Measurements from ENCODE around the gene FAM181A.
A peak's percentile ranks its signal among the peaks of the same experiment; 100 is the strongest.

FAM181A gene

DNA sequence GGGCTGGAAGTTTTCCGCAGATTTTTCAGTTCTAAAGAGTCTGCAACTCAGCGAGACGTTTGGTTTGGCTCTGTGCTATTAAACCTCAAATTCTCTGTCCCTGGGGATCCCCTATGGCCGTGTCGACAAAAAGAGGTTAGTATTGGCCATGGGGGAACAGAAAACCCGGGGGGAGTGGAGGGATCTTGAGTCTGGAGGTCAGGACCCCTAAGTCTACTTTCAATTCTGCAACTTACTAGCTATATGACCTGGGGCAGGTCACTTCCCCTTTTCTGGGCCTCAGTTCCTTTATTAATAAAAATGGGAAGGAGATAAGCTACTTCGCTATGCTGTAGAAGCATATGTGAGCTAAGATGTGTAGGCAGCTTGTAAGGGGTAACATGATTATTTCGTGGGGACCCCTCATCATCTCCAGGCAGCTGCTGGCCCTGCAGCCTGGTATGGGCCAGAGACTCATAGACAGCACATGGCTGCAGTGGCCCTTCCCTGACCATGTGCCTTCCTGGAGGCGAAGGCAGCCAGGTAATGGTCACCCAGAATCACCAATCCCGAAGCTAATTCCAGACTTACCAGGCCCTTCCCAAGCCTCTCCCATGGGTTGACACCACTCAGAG, 40.6 kb downstream of the FAM181A start:
- Mint-ChIP-seq H3K36me3 (ENCODE audit: low read depth) (peaks cover 10% of the 10 kb centered on the region), H3K4me1 (ENCODE audit: low read depth) (peaks cover 91% of the 10 kb centered on the region), H3K4me3 (no peak overlapping the region), H3K27ac (no peak overlapping the region), H3K27me3 (no peaks in the 10 kb centered on the region), H3K9me3 (peaks cover 11% of the 10 kb centered on the region)
- DNase-seq: no peak

DNA sequence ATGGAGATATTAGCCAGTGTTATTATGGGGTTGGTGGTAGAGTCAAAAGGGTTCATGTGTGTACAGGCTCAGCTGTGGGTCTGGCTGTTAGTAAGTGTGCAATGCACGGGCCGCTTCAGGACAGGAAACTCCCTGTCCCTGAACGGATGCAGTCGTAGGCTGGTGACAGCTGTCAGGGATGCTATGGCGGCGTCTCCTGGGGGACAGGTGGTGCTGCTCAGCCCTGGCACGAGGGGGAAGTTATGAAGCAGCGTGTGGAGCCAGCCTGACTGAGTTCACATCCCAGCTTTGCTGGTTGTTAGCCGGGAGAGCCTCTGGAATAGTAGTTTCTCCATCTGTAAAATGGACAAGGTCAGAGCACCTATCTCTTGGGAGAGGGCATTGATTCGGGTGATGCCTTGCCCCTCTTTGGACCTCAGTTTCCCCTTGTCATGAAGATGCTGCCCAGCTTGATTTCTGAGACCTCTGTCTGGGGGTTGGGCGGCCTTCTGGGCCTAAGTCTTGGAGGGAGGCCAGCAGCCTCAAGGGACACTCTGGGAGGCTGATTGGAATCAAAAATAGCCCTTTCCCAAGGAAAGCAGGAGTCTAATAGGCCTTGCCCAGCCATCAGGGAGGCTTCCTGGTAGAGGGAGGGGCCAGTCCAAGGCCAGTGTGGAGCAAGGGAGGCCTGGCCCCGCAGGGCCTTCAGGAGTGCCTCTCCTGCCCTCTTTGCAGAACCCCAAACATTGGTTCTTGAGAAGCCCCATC, 42.1 kb downstream of the FAM181A start:
- Mint-ChIP-seq H3K36me3 (ENCODE audit: low read depth) (peaks cover 3% of the 10 kb centered on the region), H3K27ac (no peak overlapping the region), H3K27me3 (no peaks in the 10 kb centered on the region), H3K9me3 (peaks cover 9% of the 10 kb centered on the region), H3K4me1 (ENCODE audit: low read depth) (peaks cover 90% of the 10 kb centered on the region), H3K4me3 (no peak overlapping the region)
- DNase-seq: no peak

DNA sequence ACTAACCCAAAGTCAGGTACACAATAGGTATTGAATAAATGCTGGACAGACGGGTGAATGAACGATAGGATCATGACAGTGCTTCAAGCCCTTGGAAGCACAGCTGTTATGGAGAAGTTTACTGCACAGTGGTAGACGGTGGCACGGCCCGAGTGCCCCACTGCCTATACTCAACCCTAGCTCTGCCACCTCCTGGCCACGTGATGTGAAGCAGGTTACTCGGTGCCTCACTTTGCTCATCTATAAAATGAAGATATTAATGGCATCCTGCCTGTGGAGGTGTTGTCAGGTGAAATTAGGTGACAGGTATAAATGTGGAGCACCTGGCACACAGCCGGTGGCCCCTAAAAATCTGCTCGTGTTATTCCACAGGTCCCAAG, 43.4 kb downstream of the FAM181A start:
- Mint-ChIP-seq H3K4me3 (peak overlapping the region; percentile 76), H3K4me1 (ENCODE audit: low read depth) (peaks cover 90% of the 10 kb centered on the region), H3K36me3 (ENCODE audit: low read depth) (peaks cover 5% of the 10 kb centered on the region), H3K9me3 (peaks cover 4% of the 10 kb centered on the region), H3K27ac (peak overlapping the region; percentile 95), H3K27me3 (no peaks in the 10 kb centered on the region)
- peak; percentile 78 for DNase-seq

DNA sequence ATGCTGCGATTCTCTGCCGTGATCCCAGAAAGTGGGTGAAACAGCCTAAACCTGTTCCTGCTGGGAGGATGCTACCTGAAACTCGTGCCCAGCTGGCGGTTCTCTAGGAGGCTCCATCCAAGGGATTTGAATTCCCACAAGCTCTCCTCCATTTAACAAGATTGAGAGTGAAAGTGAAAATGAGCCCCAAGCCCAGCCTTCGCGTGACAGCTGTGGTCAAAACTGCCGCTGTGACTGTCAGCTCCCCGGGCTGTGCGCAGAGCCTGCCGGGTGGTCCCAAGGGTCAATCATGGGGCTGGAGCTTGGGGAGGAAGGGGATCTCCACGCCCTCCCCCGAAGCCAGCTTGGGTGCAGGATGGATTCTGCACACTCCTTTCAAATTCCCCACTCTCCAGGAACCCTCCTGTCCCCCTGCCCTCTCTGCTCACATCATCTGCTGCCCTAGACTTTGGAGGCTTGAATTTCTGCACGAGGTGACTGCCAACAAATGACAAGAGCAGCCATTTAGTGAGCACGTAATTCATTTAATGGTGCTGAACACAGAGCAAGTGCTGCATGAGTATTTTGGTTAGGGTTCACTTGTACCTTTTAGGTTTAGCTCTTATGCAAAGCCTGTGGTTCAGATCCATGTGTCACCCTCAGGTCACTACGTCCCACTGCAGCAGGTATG, 44.0 kb downstream of the FAM181A start:
- Mint-ChIP-seq H3K9me3 (peaks cover 7% of the 10 kb centered on the region), H3K36me3 (ENCODE audit: low read depth) (peaks cover 10% of the 10 kb centered on the region), H3K4me3 (peak overlapping the region; percentile 76), H3K4me1 (ENCODE audit: low read depth) (peaks cover 90% of the 10 kb centered on the region), H3K27ac (peak overlapping the region; percentile 95), H3K27me3 (no peaks in the 10 kb centered on the region)
- peak; percentile 79 for DNase-seq

DNA sequence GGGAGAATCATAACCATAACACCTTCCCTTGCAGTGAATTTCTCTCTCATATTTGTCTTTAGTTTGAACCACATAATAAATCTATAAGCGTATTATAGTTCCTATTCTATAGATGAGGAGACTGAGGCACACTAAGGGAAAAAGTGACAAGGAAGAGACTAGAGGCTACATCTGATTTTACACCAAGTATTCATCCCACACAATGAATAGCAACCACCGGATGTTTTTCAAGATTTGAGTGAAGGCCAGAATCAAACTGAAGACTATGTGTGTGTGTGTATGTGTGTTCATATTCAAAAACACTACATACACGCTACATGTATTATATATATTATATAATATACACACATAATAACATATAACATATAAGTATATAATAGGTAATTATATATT, 44.5 kb downstream of the FAM181A start:
- Mint-ChIP-seq H3K9me3 (peaks cover 7% of the 10 kb centered on the region), H3K4me1 (ENCODE audit: low read depth) (peaks cover 90% of the 10 kb centered on the region), H3K27me3 (no peaks in the 10 kb centered on the region), H3K27ac (peak overlapping the region; percentile 95), H3K36me3 (ENCODE audit: low read depth) (peaks cover 11% of the 10 kb centered on the region), H3K4me3 (peak overlapping the region; percentile 76)
- DNase-seq: no peak

DNA sequence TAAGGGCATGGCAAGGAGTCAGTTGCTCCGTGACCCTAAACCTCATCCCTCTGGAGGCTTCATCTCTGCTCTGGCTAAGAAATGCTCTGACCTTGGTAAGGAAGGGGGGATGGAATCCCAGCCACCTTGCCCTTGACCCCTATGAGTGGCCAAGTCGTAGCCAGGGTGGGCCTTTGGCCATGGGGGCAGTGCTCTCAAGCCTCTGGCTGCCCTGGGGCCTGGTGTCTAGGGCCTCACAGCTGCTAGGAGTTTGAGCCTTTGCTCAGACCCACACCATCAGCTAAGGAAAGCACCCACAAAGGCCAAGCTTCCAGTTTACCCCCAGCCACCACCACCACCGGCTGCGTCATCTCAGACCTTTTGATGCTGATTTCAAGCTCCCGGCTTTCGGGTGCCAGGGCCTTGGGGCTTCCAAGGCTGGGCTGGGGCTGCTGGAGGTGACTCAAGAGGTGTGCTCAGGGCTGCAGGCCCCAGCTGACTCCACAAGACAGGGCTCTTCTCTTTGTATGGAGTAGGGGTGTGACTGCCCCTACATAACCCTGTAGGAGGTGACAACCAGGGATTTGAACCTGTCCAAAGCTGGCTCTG, 45.6 kb downstream of the FAM181A start:
- Mint-ChIP-seq H3K4me1 (ENCODE audit: low read depth) (peaks cover 90% of the 10 kb centered on the region), H3K36me3 (ENCODE audit: low read depth) (peaks cover 22% of the 10 kb centered on the region), H3K27ac (peak overlapping the region; percentile 87), H3K27me3 (no peaks in the 10 kb centered on the region), H3K9me3 (peaks cover 16% of the 10 kb centered on the region), H3K4me3 (no peak overlapping the region)
- no peak for DNase-seq

DNA sequence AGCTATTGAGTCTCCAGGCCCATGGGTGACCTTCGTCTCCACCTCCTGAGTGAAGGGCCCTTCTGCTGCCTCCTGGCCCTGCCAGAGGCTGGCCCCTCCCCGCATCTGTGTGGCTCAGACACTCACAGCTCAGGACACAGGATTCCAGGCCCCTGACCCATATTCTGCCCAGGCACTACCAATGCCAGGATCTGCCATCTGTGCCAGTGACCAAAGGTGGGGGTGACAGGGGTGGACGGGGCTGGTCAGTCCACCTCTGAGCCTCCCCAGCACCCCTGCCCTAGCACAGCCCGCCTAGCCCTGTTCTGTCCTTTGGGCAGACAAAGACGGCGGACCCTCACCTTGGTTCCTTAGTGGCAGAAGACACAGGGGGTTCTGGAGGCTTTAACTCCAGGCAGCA, 46.5 kb downstream of the FAM181A start:
- peaks cover 16% of the 10 kb centered on the region for H3K9me3 Mint-ChIP-seq
- peaks cover 93% of the 10 kb centered on the region for H3K4me1 Mint-ChIP-seq (ENCODE audit: low read depth)
- peaks cover 30% of the 10 kb centered on the region for H3K36me3 Mint-ChIP-seq (ENCODE audit: low read depth)
- peak overlapping the region; percentile 50 for H3K27ac Mint-ChIP-seq
- no peak overlapping the region for H3K4me3 Mint-ChIP-seq
- no peaks in the 10 kb centered on the region for H3K27me3 Mint-ChIP-seq
- no peak for DNase-seq

DNA sequence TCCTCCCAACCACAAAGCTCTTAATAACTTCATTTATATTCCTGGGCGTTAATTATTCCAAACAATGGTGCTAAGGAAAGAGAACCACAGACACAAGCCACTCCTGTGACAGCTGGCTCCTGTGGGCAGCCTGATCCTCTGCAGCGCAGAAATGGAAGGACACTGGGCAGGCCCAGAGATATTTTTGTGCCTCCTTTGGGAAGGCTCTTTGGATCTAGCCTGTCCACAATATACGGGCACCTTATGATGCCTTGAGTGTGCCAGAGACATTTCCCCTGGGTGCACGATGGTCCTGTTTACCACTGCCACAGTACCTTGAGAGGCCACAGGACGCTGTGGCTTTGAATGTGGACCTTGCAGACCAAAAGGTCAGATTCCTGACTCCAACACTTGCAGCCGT, 47.2 kb downstream of the FAM181A start:
- DNase-seq: no peak
- Mint-ChIP-seq H3K27ac (peak overlapping the region; percentile 77), H3K4me1 (ENCODE audit: low read depth) (peaks cover 94% of the 10 kb centered on the region)

DNA sequence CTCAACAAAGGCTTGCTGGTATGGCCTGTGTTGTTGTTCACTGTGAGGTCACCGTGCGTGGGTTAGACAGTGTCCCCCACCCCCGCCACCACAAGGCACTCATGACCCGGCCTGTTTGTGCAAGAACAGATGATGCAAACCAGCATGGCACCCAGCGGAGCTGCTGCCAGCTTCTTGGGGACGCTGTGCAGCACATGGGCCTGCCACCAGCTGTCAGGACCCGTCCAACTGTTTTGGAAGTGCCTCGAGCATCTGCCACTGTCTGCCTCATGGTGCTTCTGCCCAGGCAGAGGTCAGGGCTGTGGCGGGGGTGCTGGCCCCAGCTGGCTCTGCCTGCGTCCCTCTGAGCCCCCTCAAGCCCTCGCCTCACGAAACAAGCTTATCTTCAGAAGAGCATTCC, 47.7 kb downstream of the FAM181A start:
- Mint-ChIP-seq H3K9me3 (peaks cover 19% of the 10 kb centered on the region), H3K27me3 (no peaks in the 10 kb centered on the region), H3K27ac (peak overlapping the region; percentile 98)

More for the DNA sequence above, 47.2 kb downstream of the FAM181A start:
- Mint-ChIP-seq H3K27me3 (no peaks in the 10 kb centered on the region), H3K4me3 (peak overlapping the region; percentile 16), H3K36me3 (ENCODE audit: low read depth) (peaks cover 36% of the 10 kb centered on the region), H3K9me3 (peaks cover 17% of the 10 kb centered on the region)

DNA sequence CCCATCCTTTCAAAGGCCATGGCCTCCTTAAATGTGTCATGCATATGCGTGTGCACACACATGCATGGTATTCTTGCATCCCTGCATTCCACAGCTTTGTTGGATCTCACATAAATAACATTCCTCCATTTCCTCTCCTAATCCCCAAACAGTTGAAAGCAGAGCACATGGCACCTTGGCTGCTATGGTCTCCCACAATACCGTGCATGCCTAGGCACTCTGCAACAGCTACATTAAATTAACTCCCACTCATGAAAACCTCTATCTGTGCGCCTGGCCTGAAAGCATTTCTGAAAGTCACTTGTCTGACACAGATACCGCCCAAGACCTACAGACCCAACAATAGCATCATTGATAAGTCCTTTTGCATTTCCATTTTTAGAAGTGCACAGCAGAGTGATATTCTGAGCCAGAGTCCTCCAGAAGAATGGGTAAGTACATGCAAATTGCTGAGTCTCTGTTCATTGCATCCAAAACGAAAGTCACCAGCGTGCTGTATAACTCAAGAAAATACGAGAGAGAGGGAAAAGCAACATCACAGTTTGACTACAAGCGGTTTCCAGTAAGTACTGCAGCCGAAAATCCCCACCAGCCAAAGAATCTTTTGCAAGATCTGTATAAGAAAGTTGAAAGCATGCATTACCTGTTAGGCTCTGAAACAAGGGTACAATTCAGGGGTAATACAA, 48.8 kb downstream of the FAM181A start:
- Mint-ChIP-seq H3K4me1 (ENCODE audit: low read depth) (peaks cover 97% of the 10 kb centered on the region), H3K36me3 (ENCODE audit: low read depth) (peaks cover 42% of the 10 kb centered on the region)
- no peak for DNase-seq

More for the DNA sequence above, 47.7 kb downstream of the FAM181A start:
- Mint-ChIP-seq H3K36me3 (ENCODE audit: low read depth) (peaks cover 38% of the 10 kb centered on the region), H3K4me1 (ENCODE audit: low read depth) (peaks cover 97% of the 10 kb centered on the region), H3K4me3 (peak overlapping the region; percentile 57)
- no peak for DNase-seq

DNA sequence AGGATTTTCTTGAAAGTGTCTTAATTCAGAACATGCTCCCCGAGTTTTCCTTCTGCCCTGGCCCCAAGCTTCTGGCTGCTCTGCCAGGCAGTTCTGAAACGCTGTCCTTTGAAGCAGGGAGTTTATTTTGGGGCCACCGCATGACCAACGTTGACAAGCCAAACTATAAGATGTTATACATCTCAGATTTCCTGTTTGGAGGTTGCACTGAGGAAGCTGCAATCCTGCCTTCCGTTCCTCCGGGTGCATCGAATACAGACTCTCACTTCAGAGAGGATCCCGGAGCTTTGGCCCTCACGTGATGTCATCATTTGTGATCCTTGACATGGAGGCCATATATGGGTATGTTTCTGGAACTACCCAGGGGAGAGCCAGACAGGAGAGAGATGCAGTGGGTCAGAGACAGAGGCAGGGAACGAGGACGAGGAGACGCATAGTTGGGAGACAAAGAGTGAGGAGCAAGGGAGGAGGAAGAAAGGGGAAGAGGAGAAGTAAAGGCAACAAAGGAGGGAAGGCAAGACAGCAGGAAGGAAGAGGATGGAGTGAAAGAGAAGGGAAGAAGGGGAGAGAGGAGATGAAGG, 49.4 kb downstream of the FAM181A start, which contains the start of gene ASB2:
TSS of gene ASB2 (minus strand) at position 94 of the 581 bp plus-strand sequence. CDS start 12,031 bp downstream, outside the sequence.
- peak within 1 kb of the TSS; percentile 98 for H3K27ac Mint-ChIP-seq
- DNase-seq: no peak
- H3K4me1 Mint-ChIP-seq (ENCODE audit: low read depth): peaks cover 96% of the 10 kb centered on the region

More for the DNA sequence above, 48.8 kb downstream of the FAM181A start:
- Mint-ChIP-seq H3K4me3 (peak overlapping the region; percentile 57), H3K27ac (peak overlapping the region; percentile 98), H3K9me3 (peaks cover 19% of the 10 kb centered on the region), H3K27me3 (no peaks in the 10 kb centered on the region)

DNA sequence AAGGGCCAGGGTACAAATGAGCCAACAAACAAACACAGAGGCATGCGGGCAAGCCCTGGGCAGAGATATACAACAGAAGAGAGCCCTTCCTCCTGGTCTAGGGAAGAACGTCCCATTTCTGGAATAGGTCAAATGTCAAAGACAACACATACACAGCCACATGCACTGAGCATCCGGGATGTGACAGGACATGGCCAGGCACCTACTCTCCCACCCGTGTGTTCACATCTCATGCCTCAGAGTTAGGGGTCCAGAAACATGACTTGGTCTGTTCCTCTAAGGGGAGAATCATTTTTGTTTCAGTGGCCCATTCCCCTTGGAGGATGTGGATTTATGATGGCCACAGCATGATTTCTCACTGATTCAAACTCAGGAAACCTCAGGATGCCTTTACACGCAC, 50.0 kb downstream of the FAM181A start:
- Mint-ChIP-seq H3K9me3 (peaks cover 19% of the 10 kb centered on the region), H3K4me1 (ENCODE audit: low read depth) (peaks cover 98% of the 10 kb centered on the region), H3K27ac (peak overlapping the region; percentile 98), H3K36me3 (ENCODE audit: low read depth) (peaks cover 42% of the 10 kb centered on the region), H3K4me3 (peak overlapping the region; percentile 57), H3K27me3 (no peaks in the 10 kb centered on the region)
- DNase-seq: no peak

More for the DNA sequence above, 49.4 kb downstream of the FAM181A start, which contains the start of gene ASB2:
- H3K4me3 Mint-ChIP-seq: peak within 1 kb of the TSS; percentile 57
- peaks cover 42% of the 10 kb centered on the region for H3K36me3 Mint-ChIP-seq (ENCODE audit: low read depth)
- peaks cover 19% of the 10 kb centered on the region for H3K9me3 Mint-ChIP-seq
- H3K27me3 Mint-ChIP-seq: no peaks in the 10 kb centered on the region

DNA sequence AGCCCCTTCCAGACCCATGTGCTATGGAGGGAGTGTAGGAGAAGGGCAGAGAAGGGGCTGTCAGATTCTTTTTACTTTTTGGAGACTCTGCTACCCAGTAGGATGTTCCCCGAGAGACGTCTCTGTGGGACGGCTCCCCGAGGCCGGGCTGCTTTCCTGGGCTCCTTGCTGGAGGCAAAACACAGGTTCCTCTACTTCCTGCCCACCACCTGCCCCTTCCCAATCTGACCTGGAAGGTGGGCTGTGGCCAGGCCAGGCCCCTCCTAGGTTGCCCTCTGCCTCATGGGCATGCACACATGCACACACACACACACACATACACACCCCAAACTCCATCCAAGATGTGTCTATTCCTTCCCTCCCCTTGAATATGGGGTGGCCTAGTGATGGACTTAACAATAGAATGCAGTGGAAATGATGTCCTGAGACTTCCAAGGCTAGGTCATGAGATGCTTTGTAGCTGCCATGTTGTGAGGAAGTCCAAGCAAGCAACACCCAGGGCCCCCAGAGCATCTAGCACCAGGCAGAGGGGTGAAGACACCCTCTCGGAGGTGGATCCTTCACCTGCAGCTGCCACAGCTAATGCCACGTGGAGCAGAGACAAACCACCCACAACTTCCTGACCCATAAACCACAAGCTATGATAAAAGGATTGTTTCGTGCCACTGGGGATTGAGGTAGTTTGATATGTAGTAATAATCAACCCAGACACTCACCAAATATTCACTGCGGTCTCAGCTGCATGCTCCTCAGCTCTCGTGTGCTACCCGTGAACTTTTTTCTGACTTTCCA, 50.8 kb downstream of the FAM181A start:
- Mint-ChIP-seq H3K27me3 (no peaks in the 10 kb centered on the region), H3K36me3 (ENCODE audit: low read depth) (peaks cover 42% of the 10 kb centered on the region), H3K4me1 (ENCODE audit: low read depth) (peaks cover 93% of the 10 kb centered on the region), H3K4me3 (peak overlapping the region; percentile 43), H3K9me3 (peaks cover 19% of the 10 kb centered on the region), H3K27ac (peak overlapping the region; percentile 98)
- DNase-seq: peak; percentile 82
